GM18508 (cell line): ENCODE measurements around the gene SLC26A1.

ENCODE experiments used
- ATAC-seq: cut with Tn5 transposase; IDR thresholded peaks from one replicate; pipeline ENCODE4 v1.9.1; 2021; ENCODE audit warnings: moderate number of reproducible peaks; ENCODE audit not compliant: insufficient read depth, unreplicated experiment

SLC26A1 gene

DNA sequence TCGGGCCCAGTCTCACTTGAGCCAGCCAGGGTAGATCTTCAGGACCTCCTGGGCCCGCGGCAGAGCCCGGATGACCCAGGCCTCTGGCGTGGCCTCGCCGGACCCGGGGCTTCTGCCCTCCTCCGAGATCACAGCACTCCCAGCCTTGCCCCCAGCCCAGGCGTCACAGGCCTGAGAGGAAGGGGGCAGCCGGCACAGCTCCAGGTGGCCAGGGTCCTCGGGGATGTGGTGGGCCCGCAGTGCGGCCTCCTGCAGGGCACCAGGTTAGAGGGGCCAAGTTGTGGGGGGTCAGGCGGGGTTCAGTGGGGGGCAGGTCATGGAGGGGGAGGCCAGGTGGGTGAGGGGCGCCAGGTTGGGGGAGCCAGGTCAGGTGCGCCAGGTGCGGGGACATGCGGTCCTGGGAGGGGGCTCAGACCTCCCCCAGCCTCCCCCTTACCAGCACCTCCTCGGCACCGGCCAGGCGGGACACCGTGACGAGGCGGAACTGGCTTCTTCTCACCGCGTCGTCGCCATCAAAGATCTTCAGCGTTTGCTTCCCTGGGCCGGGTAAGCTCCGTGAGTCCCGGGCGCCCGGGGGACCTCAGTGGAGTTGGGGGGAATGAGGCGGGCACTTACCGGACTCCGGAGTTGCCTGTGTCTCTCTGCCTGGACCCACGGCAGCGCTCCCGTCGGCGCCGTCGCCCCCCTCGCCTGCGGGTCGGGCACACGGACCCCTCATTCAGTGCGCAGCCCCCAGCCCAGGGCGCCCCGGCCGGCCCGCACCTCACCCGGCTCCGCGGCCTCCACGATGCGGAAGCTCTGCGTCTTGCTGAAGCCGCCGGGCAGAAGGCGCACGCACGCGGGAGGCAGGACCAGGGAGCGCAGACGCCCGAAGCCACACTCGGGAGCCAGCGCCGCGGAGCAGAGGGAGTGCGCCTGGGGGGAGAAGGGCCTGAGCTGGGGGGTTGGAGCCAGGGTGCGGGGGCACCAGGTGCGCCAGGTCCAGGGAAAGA lies 25.8 kb downstream of the SLC26A1 start:
- ATAC-seq: no peak

- no peak for ATAC-seq
These were observed 26.7 kb downstream of the SLC26A1 start for GRCh38 chr4:966266-967112.

DNA sequence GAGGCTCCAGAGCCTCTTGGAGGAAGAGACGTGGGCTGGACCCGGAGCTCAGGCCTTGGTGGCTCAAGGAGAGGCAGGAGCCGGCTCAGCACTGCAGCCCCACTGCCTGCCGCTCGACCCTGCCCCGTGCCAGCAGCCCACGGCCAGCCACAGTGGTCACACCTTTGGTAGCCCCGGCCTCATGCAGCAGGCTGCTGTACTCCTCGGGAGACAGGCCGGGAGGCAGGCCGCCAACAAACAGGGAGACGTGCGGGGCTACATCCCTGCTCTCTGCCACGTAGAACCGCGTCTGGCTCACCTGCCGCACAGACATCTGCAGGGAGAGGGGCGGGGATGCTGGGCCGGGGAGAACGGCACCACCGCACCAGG lies 27.5 kb downstream of the SLC26A1 start:
- no peak for ATAC-seq

DNA sequence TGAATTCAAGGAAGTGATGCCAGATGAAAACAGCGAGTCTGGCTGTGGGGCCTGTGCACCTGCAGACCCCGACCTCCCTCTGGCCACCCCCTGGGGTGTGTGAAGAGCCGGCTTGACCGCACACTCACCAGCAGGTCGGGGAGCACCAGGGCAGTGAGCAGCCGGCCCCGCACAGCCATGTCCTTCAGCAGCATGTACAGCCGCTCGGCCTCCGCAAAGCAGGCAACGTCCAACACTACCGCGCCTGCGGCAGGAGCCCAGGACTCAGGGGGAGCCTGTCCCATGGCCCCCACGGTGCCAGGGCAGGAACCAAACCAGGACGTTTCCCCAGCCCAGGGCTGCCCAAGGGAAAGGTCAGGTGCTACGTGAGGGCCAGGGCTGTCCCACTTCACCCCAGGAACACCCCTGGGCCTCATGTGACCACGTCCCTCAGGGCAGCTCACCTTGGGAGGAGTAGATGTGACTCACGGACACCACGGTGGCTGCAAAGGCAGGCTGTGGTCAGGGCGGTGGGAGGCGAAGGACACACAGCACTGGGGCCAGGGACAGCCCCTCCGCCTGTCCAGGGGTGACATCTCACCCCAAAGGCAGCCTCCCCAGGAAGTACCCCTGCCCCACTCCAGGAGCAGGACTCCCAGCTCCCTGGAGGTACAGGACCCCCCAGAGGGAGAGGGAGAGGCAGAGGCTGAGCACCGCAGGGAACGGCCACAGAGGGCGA lies 28.0 kb downstream of the SLC26A1 start:
- ATAC-seq: no peak

GRCh38 chr4:964346-965025 lies 28.7 kb downstream of the SLC26A1 start:
- no peak for ATAC-seq

GRCh38 chr4:963276-964225 lies 29.7 kb downstream of the SLC26A1 start:
- no peak for ATAC-seq

GRCh38 chr4:962231-963208 lies 30.7 kb downstream of the SLC26A1 start:
- ATAC-seq: no peak

GRCh38 chr4:961351-962230 lies 31.6 kb downstream of the SLC26A1 start:
- no peak for ATAC-seq

- no peak for ATAC-seq
These were observed 32.4 kb downstream of the SLC26A1 start for GRCh38 chr4:960636-961350.

DNA sequence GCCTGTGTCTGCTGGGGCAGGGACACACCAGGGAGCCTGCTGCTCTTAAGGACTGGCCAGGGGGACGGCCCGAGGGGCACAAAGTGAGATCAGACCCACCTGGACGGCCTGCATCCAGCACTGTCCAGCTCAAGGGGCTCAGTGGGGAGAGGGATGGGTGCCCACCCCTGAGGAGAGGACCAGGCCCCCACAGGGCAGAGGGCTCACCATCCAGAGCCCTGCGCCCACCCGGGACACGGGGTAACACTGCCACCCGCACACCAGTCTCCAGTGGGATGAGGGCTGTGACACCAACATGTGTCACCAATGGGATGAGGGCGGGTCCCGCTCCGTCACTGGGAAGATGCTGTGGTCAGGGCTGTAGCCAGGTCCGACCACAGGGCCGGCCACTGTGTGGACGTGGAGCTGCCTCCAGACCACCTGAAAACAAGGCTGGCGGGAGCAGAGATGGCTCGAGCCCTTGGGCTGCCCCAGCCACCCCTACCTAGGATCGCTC lies 33.0 kb downstream of the SLC26A1 start:
- no peak for ATAC-seq

DNA sequence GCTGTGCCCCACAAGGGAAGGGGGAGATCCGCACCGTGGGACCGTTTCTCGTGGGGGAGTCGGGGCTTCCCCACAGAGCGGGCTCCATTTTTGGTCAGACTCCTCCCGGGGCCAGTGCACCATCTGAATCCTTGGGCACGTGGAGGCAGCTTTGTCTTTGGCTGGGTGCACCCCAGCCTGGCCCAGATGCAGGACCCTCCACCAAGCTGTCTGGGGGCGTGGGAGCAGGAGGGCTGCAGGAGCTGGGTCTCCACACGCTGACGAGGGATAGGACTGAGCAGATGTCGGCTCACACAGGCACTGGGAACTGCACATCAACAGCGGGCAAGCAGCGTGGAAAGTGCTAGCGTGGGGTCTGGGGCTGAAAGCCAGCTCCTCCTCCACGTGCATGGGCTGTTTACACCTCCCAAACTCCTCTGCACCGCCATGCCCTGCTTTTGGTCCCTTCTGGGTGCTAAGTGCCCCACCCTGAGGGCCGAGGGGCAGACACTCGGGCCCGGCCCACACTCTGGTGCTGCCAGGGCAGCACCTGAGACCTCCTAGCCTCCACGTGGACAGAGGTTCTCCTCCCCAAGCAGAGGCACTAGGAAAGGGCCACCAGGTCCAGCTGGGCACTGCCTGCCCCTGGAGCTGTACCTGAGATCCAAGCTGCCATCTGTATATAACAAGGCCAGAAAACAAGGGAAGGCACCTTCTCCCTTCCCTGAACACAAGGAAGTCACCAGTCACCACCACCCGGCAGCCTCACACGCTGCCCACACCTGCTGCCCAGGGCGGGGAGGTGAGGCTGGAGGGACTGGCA lies 33.7 kb downstream of the SLC26A1 start:
- no peak for ATAC-seq

- ATAC-seq: no peak
These were observed 34.4 kb downstream of the SLC26A1 start for GRCh38 chr4:958696-959337.

- no peak for ATAC-seq
These were observed 34.9 kb downstream of the SLC26A1 start for GRCh38 chr4:958314-958665.

GRCh38 chr4:957581-958313 lies 35.5 kb downstream of the SLC26A1 start:
- ATAC-seq: no peak
